ENCODE data around the gene CCR5.
"Not testable (repeated sequence)": the region's sequence is repeated elsewhere in the genome, so short reads cannot be mapped to it uniquely, and the experiment has no call there.

Gene CCR5

DNA sequence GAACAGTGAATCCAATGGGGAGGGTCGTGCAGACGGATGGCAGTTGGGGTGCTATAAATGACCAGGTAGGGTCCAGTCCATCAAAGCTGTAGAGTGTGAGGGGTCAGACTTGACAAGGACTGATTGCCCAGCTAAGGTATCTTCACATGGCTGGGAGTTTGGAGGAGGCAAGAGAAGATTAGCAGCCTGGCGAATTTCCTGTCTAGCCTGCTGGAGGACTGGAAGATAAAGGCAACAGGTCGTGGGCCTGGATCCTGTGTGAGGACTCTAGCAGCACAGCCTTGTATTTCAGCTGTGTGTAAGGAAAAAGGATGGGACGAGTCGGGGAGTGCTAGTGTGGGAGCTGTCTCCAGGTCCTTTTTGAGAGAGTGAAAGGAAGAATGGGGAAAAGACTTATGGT is 18.6 kb downstream of the CCR5 start:
- H3K27ac Mint-ChIP-seq: no peak overlapping the region
- peaks cover 4% of the 10 kb centered on the region for H3K27me3 Mint-ChIP-seq
- H3K9me3 Mint-ChIP-seq: no peaks in the 10 kb centered on the region
- no peak overlapping the region for H3K4me3 Mint-ChIP-seq
- H3K4me1 Mint-ChIP-seq (ENCODE audit: low read depth): peaks cover 5% of the 10 kb centered on the region
- H3K36me3 Mint-ChIP-seq (ENCODE audit: low read depth): no peaks in the 10 kb centered on the region

DNA sequence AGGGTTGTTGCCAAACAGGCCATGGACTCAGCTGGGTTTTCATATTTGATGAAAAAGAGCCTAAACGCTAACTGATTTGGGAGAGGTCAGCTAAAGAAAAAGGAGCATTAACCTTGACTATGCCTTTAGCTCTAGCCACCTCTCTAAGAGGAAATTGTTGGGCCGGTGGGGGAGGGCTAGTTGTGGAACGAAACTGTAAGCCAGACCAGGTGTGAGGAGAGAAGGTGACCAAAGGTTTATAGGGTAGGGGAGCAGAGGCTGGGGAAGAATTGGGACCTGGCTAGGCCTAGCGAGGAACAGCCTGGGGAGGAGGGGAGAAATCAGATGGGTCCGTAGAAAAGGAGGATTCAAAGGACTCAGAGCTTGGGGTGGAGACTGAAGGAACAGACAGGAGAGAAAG is 20.8 kb downstream of the CCR5 start:
- not testable (repeated sequence) for H3K27me3 Mint-ChIP-seq; H3K9me3 Mint-ChIP-seq; H3K27ac Mint-ChIP-seq; H3K4me1 Mint-ChIP-seq (ENCODE audit: low read depth); H3K4me3 Mint-ChIP-seq; H3K36me3 Mint-ChIP-seq (ENCODE audit: low read depth)

DNA sequence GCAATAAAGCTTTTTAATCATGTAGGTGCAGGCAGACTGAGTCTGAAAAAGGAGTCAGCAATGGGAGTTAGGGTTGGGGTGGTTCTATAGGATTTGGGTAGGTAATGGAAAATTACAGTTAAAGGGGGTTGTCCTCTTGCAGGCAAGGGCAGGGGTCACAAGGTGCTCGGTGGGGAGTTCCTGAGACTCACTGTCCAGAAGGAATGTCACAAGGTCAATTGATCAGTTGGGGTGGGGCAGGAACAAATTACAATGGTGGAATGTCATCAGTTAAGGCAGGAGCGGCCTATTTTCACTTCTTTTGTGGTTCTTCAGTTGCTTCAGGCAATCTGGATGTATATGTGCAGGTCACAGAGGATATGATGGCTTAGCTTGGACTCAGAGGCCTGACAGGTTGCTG is 22.3 kb downstream of the CCR5 start:
- Mint-ChIP-seq H3K4me3 (no peak overlapping the region), H3K27me3 (no peaks in the 10 kb centered on the region), H3K4me1 (ENCODE audit: low read depth) (peaks cover 12% of the 10 kb centered on the region), H3K36me3 (ENCODE audit: low read depth) (no peaks in the 10 kb centered on the region), H3K9me3 (no peaks in the 10 kb centered on the region), H3K27ac (no peak overlapping the region)

DNA sequence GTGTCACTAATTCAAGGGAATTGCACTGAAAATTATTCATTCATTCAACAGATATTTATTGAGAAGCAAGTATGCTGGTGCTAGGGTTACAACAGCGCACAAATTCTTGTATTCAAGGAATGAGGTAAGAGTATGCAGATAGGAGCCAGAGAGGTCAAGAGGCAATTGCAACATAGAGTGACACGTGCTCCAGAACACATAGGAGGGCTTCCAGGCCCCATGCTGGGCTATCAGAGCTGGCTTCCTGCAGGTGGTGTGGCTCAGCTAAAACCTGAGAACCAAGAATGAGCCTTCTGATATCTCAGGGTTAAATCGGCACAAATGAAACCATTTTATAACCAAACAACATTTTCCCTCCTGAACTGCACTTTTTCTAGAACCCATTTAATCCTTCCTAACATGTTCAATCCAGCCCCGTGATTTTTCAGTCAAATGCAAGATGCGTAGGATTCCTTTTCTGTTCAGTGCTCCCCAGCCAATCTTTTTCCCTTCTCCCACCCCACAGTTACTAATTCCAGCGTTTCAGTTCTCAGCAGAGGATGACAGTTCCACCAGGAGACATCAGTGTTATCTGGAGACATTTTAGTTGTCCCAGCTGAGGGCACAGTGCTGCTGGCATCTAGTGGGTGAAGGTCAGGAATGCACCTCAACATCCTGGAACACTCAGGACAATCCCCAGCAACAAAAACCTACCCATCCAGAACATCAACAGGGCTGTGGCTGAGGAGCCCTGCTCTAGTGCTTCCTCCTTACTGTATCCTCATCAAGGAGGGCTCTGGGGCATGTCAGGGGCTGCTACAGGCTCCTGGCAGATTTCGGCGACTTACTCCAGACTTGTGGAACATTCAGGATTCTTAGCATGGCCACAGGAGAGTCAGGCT is 23.0 kb downstream of the CCR5 start:
- Mint-ChIP-seq H3K27ac (peak overlapping the region; percentile 12), H3K9me3 (no peaks in the 10 kb centered on the region), H3K4me1 (ENCODE audit: low read depth) (peaks cover 12% of the 10 kb centered on the region), H3K4me3 (no peak overlapping the region), H3K36me3 (ENCODE audit: low read depth) (no peaks in the 10 kb centered on the region), H3K27me3 (no peaks in the 10 kb centered on the region)

DNA sequence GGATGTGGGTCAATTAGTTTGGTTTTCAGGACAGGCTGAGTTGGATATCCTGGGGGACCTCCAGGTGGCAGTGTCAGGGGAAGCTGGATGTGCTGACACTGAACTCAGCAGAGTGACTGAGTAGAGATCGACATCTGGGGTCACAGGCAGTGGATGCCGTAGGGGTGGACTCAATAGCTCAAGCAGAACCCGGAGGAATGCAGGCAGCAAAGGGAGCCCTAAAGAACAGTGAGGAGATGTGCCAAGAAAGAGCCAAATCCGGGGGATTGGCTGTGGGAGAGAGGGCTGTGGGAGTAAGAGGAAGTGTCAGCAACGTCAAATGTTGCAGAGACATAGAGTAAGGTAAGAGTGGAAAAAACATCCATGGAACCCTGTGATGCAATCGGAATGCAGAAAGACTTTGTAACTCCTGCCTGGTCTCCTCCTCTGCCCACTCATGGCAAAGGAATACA is 24.5 kb downstream of the CCR5 start:
- Mint-ChIP-seq H3K9me3 (no peaks in the 10 kb centered on the region), H3K4me3 (no peak overlapping the region), H3K27ac (peak overlapping the region; percentile 15), H3K36me3 (ENCODE audit: low read depth) (no peaks in the 10 kb centered on the region), H3K27me3 (no peaks in the 10 kb centered on the region), H3K4me1 (ENCODE audit: low read depth) (peaks cover 12% of the 10 kb centered on the region)

DNA sequence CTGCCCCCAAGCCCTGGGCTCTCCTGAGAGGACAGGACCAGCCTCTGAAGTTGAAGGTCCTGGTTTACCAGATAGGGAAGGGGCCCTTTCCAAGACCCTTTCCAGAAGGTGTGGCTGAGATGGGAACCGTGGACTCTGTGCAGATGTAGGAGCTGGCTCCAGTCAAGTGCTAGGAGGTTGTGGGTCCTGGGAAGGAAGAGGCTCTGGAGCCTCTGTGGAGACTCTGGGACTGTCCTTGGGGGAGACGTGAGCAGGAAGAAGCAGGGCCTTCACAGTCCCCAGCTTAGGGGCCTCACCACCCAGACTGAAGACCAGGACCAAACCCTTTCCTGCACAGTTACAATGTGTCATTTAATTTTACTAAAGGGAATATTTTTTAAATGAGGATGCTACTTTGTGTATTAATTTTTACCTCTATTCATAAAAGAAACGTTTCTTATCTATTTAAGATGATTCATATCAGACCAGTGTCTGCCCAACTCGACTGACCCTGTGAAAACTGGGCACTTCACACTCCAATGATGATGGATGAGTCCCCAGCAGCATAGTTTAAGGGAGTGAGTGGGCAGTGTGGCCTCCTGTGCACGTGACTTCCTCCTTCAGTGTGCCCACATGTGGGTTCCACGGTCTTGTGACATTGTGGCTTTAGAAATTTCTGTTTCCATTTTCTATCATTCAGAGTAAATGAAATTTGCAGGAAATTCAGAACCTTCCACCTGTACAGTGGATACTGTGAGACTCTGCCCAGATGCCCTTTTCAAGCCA is 25.2 kb downstream of the CCR5 start:
- Mint-ChIP-seq H3K4me3 (no peak overlapping the region), H3K4me1 (ENCODE audit: low read depth) (peaks cover 12% of the 10 kb centered on the region), H3K27ac (no peak overlapping the region), H3K27me3 (no peaks in the 10 kb centered on the region), H3K36me3 (ENCODE audit: low read depth) (no peaks in the 10 kb centered on the region), H3K9me3 (no peaks in the 10 kb centered on the region)

DNA sequence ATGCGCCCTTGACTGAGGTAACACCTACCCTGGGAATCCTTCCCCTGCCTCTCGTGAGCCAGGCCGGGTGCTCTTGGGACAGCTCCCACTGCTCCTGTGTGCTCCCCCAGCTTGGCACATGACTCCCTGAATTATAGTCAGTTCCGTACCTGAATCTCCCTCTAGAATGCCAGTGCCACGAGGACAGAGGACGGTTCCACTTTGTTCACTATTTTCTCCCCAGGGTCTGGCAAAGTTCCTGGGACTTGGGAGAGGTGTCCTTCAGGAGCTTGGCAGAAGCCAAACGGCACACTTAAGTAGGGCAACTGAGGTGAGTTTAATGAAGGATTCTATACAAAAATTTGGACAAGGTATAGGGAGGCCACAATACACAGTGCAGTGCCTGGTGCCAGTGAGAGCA is 26.4 kb downstream of the CCR5 start:
- H3K36me3 Mint-ChIP-seq (ENCODE audit: low read depth): no peaks in the 10 kb centered on the region
- no peaks in the 10 kb centered on the region for H3K27me3 Mint-ChIP-seq
- no peak overlapping the region for H3K27ac Mint-ChIP-seq
- peaks cover 12% of the 10 kb centered on the region for H3K4me1 Mint-ChIP-seq (ENCODE audit: low read depth)
- H3K4me3 Mint-ChIP-seq: no peak overlapping the region
- H3K9me3 Mint-ChIP-seq: no peaks in the 10 kb centered on the region

DNA sequence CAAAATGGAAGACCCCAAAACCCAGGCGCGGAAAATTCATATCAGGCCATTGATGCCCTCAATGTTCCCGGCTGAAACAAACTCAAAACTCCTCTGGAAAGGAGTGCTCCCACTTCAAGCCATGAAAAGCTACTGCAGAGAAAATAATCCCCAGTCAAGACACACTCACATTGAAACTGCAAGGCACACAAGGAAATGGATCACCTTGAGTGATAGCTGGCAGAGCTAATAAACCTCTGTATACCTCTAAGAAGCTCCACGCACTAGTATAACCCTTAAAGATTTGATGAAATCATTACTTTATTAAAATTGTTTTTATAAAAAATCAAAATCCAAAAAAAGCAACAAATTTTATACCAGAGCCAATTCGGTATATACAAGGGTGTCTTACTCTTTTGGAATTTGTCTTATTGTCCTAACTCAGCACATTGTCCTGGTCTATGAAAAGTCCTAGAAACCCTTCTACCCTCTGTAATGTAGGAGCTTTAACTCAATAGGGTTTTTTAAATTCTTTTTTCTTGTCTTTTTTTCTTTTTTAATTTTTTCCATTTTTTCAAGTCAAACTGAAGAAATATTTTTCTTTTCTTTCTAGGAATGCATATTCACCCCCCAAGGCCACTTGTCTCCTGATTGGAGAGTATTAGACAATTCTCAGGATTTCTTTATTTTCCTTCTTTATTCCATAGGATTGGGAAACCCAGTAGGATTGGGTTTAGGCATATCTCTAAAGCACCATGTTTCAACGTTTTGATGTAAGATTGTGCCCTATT is 27.6 kb downstream of the CCR5 start:
- no peaks in the 10 kb centered on the region for H3K9me3 Mint-ChIP-seq

DNA sequence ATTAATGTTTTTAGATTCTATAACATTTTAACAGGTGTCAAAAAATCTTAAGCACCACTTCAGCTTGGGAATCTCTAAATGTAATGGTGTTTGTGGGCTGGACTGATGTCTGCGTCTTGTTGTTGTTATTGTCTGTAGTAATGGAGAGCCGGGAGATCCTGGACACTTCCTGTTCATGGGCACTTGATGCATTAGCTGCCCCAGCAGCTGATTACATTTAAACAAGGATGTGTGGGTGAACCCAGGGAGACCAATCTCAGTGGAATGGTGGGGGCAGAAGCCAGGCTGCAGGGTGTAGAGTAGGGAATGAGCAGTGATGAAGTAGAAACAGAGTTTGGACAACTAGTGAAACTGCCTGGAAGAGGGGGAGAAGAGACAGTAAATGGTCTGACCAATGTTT is 28.4 kb downstream of the CCR5 start:
- peaks cover 12% of the 10 kb centered on the region for H3K4me1 Mint-ChIP-seq (ENCODE audit: low read depth)

More for the DNA sequence above, 27.6 kb downstream of the CCR5 start:
- Mint-ChIP-seq H3K27me3 (peaks cover 4% of the 10 kb centered on the region), H3K27ac (no peak overlapping the region), H3K4me3 (no peak overlapping the region), H3K4me1 (ENCODE audit: low read depth) (peaks cover 12% of the 10 kb centered on the region), H3K36me3 (ENCODE audit: low read depth) (no peaks in the 10 kb centered on the region)

DNA sequence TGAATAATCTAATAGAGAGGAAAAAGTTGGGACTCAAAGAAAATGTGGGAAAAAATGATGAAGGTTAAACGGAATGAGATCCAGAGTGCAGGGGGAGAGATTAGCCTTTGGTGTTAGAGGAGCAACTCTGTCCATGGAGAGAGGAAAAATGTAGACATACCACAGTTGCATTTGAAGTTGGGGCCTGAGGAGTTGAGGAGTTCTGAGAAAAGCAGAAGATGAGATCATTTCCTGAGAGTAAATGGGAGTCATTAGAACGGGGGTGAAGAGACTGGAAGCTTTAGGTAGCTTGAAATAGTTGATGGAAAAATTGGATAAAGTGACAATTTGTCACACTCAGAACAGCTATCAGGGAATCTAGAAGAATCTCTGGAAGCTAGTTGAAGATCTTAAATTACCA is 28.8 kb downstream of the CCR5 start:
- Mint-ChIP-seq H3K9me3 (no peaks in the 10 kb centered on the region), H3K4me3 (no peak overlapping the region), H3K27ac (no peak overlapping the region)

More for the DNA sequence above, 28.4 kb downstream of the CCR5 start:
- H3K9me3 Mint-ChIP-seq: no peaks in the 10 kb centered on the region
- H3K27ac Mint-ChIP-seq: no peak overlapping the region
- no peaks in the 10 kb centered on the region for H3K36me3 Mint-ChIP-seq (ENCODE audit: low read depth)
- peaks cover 4% of the 10 kb centered on the region for H3K27me3 Mint-ChIP-seq
- H3K4me3 Mint-ChIP-seq: no peak overlapping the region

DNA sequence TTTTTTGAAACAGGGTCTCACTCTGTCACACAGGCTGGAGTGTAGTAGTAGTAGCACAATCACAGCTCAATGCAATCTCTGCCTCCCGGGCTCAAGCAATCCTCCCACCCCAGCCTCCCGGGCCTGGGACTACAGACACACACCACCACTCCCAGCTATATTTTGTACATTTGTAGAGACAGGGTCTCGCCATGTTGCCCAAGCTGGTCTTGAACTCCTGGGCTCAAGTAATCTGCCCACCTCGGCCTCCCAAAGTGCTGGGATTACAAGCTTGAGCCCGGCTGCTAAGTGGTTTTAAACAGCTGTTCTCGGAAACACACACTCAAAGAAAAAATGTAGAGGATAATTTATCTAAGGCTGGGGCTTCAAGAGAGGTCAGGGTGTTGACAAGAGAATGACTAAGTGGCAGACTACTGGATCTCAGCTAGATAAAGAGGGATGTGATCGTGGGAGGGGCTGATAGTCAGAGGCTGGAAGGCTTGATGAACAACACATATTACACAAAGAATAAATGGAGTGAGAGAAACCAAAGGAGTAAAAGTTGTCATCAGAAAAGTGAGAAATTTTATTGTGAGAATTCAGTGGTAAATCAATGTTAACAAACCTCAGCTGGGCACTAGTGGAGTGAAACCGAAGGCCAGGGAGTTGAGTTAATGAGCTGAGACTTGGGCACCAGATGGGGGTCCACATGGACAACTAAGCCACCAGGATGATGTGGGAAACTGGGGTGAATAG is 29.4 kb downstream of the CCR5 start:
- H3K27me3 Mint-ChIP-seq: peaks cover 4% of the 10 kb centered on the region
- no peak overlapping the region for H3K27ac Mint-ChIP-seq
- H3K9me3 Mint-ChIP-seq: no peaks in the 10 kb centered on the region
- peaks cover 12% of the 10 kb centered on the region for H3K4me1 Mint-ChIP-seq (ENCODE audit: low read depth)
- H3K36me3 Mint-ChIP-seq (ENCODE audit: low read depth): no peaks in the 10 kb centered on the region
- H3K4me3 Mint-ChIP-seq: no peak overlapping the region

More for the DNA sequence above, 28.8 kb downstream of the CCR5 start:
- Mint-ChIP-seq H3K36me3 (ENCODE audit: low read depth) (no peaks in the 10 kb centered on the region), H3K27me3 (peaks cover 4% of the 10 kb centered on the region), H3K4me1 (ENCODE audit: low read depth) (peaks cover 12% of the 10 kb centered on the region)

DNA sequence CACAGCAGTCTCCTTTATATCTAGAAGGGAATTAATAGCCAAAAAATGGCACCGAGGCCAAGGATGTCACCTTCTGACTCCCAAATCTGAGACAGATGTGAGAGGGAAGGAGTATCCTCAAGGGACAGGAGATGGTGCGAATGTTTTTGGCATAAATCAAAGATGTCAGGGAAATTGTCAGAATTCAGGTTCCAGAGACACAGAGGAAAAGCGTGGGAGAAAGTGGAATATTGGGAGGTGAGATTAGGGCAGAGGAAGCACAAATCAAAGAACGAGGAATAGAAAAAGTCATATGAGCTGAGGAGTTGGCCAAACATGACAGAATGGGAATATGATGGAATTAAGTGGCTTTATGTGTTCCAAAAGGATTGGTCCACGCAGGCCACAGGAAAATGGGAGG is 30.1 kb downstream of the CCR5 start:
- Mint-ChIP-seq H3K36me3 (ENCODE audit: low read depth) (no peaks in the 10 kb centered on the region), H3K27ac (no peak overlapping the region), H3K4me1 (ENCODE audit: low read depth) (peaks cover 10% of the 10 kb centered on the region), H3K9me3 (no peaks in the 10 kb centered on the region), H3K27me3 (peaks cover 4% of the 10 kb centered on the region), H3K4me3 (no peak overlapping the region)

DNA sequence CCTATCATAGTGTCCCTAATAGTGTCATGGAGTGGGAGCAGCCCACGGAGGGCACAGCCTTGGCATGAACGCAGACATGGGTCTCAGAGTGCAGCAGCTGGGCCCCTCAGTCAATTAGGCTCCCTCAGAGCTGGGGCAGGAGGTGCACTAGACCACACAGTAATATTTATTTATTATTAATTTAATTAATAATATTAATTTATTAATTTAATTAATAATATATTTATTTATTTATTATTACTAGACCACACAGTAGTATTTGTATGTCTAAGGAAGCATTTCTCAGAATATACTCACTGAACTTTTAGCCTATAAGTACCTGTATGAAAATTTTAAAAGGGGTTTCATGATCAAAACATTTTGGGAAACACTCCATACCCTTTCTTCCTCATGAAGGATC is 30.8 kb downstream of the CCR5 start:
- Mint-ChIP-seq H3K36me3 (ENCODE audit: low read depth) (no peaks in the 10 kb centered on the region), H3K4me3 (no peak overlapping the region), H3K27ac (no peak overlapping the region), H3K27me3 (peaks cover 4% of the 10 kb centered on the region), H3K9me3 (no peaks in the 10 kb centered on the region), H3K4me1 (ENCODE audit: low read depth) (peaks cover 10% of the 10 kb centered on the region)

DNA sequence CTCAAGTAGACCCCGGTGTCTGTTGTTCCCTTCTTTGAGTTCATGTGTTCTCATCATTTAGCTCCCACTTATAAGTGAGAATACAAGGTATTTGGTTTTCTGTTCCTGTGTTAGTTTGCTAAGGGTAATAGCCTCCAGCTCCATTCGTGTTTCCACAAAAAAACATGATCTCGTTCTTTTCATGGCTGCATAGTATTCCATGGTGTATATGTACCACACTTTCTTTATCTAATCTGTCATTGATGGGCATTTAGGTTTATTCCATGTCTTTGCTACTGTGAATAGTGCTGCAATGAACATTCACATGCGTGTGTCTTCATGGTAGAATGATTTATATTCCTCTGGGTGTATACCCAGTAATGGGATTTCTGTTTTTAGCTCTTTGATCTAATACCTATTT is 32.2 kb downstream of the CCR5 start:
- H3K36me3 Mint-ChIP-seq (ENCODE audit: low read depth); H3K4me3 Mint-ChIP-seq; H3K27ac Mint-ChIP-seq; H3K27me3 Mint-ChIP-seq; H3K9me3 Mint-ChIP-seq: not testable (repeated sequence)
- H3K4me1 Mint-ChIP-seq (ENCODE audit: low read depth): peaks cover 18% of the 10 kb centered on the region
